Liver (tissue), 3 donors: ENCODE results near the gene TBC1D14.
A peak's percentile ranks its signal among the peaks of the same experiment; 100 is the strongest.

ENCODE experiments used
- ATF3 ChIP-seq: IDR thresholded peaks from 2 replicates; pipeline ENCODE4 v1.6.1; 2016; ENCODE audit warnings: antibody characterized with exemption
- CTCF ChIP-seq: fragments of 150-350 bp; IDR thresholded peaks from 2 replicates; pipeline ENCODE4 v1.5.1; 2017; ENCODE audit warnings: improper control_type of control experiment, low read depth, low read length; ENCODE audit not compliant: missing input control
- GABPA ChIP-seq, 2 donors: IDR thresholded peaks in 1 of 2; conservative IDR thresholded peaks in 1 of 2; 2 replicates each; pipeline ENCODE4 v1.6.1; 2016; ENCODE audit warnings: antibody characterized with exemption in 2 of 2, mild to moderate bottlenecking in 1 of 2, moderate library complexity in 1 of 2
- HNF4G ChIP-seq: IDR thresholded peaks from 2 replicates; pipeline ENCODE4 v1.6.1; 2016; ENCODE audit warnings: antibody characterized with exemption
- JUND ChIP-seq, 2 donors: IDR thresholded peaks; 2 replicates each; pipeline ENCODE4 v1.6.1; 2016; ENCODE audit warnings: antibody characterized with exemption in 2 of 2
- MAX ChIP-seq: IDR thresholded peaks from 2 replicates; pipeline ENCODE4 v1.6.1; 2016; ENCODE audit warnings: antibody characterized with exemption
- REST ChIP-seq: IDR thresholded peaks from 2 replicates; pipeline ENCODE4 v1.6.1; 2016; ENCODE audit warnings: antibody characterized with exemption, mild to moderate bottlenecking
- TAF1 ChIP-seq: conservative IDR thresholded peaks from 2 replicates; pipeline ENCODE4 v1.6.1; 2016; ENCODE audit warnings: antibody characterized with exemption, mild to moderate bottlenecking
- YY1 ChIP-seq: IDR thresholded peaks from 2 replicates; pipeline ENCODE4 v1.6.1; 2016; ENCODE audit warnings: antibody characterized with exemption, mild to moderate bottlenecking
- ZBTB33 ChIP-seq: IDR thresholded peaks from 2 replicates; pipeline ENCODE4 v1.6.1; 2016; ENCODE audit warnings: antibody characterized with exemption
- donor health status: healthy.
- donor health status: healthy.

- TF ChIP-seq CTCF (peak; percentile 9), MAX (no peak), REST (no peak), ATF3 (no peak), TAF1 (no peak), JUND (IDR thresholded peaks at IDR 0.05) (no peak), GABPA (IDR thresholded peaks at IDR 0.05 in 1 of 2, conservative IDR thresholded peaks at IDR 0.05 in 1 of 2) (no peak), HNF4G (no peak), ZBTB33 (no peak), YY1 (no peak)
These were observed 1.9 kb upstream of the TBC1D14 start for GRCh38 chr4:6907658-6908191.
